ENCODE results near the gene EML4. TPM values are rescaled to one million over a fixed set of nuclear protein-coding genes. Genes with fewer than 3 reads are reported as not detected.
"Not testable (repeated sequence)": the region's sequence is repeated elsewhere in the genome, so short reads cannot be mapped to it uniquely, and the experiment has no call there.

Gene EML4
- total RNA-seq, 1 experiment from 2014 or later, result 74.8 TPM

GRCh38 chr2:42328923-42329322, 159.8 kb downstream of the EML4 start:
- H3K36me3 ChIP-seq (ENCODE audit: insufficient read depth, low read length), result peaks cover 55% of the 10 kb centered on the region
- H3K4me1 ChIP-seq (ENCODE audit: low read length), result no peaks in the 10 kb centered on the region
- no peak overlapping the region for H3K9ac ChIP-seq (ENCODE audit: low read length)
- no peak overlapping the region for H3K27ac ChIP-seq (ENCODE audit: low read length)
- no peak for DNase-seq
- H4K20me1 ChIP-seq (ENCODE audit: insufficient read depth, low read depth, low read length), result no peaks in the 10 kb centered on the region
- no peaks in the 10 kb centered on the region; the same call in 1 of the 2 replicates for H3K79me2 ChIP-seq (ENCODE audit: low read length)
- H3K9me3 ChIP-seq (ENCODE audit: low read length), result no peaks in the 10 kb centered on the region
- H3K4me3 ChIP-seq (ENCODE audit: low read length), result no peak overlapping the region
- no peaks in the 10 kb centered on the region for H3K27me3 ChIP-seq (ENCODE audit: low read length)
- no peak overlapping the region for H3K4me2 ChIP-seq (ENCODE audit: low read depth, low read length, poor library complexity, severe bottlenecking)
- no peaks in the 10 kb centered on the region for H3K9me2 ChIP-seq (replicated peaks; ENCODE audit: insufficient read depth, low read length)
- H2AFZ ChIP-seq (ENCODE audit: low read length), result no peak overlapping the region

DNA sequence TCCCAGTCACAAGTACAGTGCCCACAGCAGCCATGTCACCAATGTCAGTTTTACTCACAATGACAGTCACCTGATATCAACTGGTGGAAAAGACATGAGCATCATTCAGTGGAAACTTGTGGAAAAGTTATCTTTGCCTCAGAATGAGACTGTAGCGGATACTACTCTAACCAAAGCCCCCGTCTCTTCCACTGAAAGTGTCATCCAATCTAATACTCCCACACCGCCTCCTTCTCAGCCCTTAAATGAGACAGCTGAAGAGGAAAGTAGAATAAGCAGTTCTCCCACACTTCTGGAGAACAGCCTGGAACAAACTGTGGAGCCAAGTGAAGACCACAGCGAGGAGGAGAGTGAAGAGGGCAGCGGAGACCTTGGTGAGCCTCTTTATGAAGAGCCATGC, 160.6 kb downstream of the EML4 start:
- DNase-seq, result no peak
- Histone ChIP-seq H3K79me2 (ENCODE audit: low read length) (no peaks in the 10 kb centered on the region; the same call in 1 of the 2 replicates), H3K36me3 (ENCODE audit: insufficient read depth, low read length) (peaks cover 57% of the 10 kb centered on the region)

DNA sequence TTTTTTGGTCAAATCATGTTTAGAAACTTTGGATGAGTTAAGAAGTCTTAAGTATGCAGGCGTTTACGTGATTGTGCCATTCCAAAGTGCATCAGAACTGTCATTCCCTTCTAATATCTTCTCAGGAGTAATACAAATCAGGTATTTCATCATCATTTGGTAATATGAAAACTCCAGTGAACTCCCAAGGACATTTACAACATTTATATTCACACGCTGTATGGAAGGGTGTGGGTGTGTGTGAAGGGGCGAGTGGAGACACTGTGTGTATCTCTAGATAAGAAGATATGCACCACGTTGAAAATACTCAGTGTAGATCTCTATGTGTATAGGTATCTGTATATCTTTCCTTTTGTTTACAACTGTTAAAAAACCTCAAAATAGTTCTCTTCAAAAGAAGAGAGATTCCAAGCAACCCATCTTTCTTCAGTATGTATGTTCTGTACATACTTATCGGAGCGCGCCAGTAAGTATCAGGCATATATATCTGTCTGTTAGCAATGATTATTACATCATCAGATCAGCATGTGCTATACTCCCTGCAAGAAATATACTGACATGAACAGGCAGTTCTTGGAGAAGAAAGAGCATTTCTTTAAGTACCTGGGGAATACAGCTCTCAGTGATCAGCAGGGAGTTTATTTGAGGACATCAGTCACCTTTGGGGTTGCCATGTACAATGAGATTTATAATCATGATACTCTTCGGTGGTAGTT, 162.6 kb downstream of the EML4 start:
- no peaks in the 10 kb centered on the region for H3K9me3 ChIP-seq (ENCODE audit: low read length)
- H3K36me3 ChIP-seq (ENCODE audit: insufficient read depth, low read length), result peaks cover 62% of the 10 kb centered on the region
- DNase-seq, result no peak
- H3K27ac ChIP-seq (ENCODE audit: low read length), result no peak overlapping the region
- no peaks in the 10 kb centered on the region for H3K27me3 ChIP-seq (ENCODE audit: low read length)
- no peak overlapping the region for H3K9ac ChIP-seq (ENCODE audit: low read length)
- H3K4me1 ChIP-seq (ENCODE audit: low read length), result no peaks in the 10 kb centered on the region
- H2AFZ ChIP-seq (ENCODE audit: low read length), result no peak overlapping the region
- H3K4me3 ChIP-seq (ENCODE audit: low read length), result no peak overlapping the region
- no peaks in the 10 kb centered on the region for H4K20me1 ChIP-seq (ENCODE audit: insufficient read depth, low read depth, low read length)
- H3K4me2 ChIP-seq (ENCODE audit: low read depth, low read length, poor library complexity, severe bottlenecking), result no peak overlapping the region
- H3K79me2 ChIP-seq (ENCODE audit: low read length), result no peaks in the 10 kb centered on the region; the same call in 1 of the 2 replicates
- no peaks in the 10 kb centered on the region for H3K9me2 ChIP-seq (replicated peaks; ENCODE audit: insufficient read depth, low read length)

More for the DNA sequence above, 160.6 kb downstream of the EML4 start:
- H2AFZ ChIP-seq (ENCODE audit: low read length), result no peak overlapping the region
- no peaks in the 10 kb centered on the region for H4K20me1 ChIP-seq (ENCODE audit: insufficient read depth, low read depth, low read length)
- H3K9me3 ChIP-seq (ENCODE audit: low read length), result no peaks in the 10 kb centered on the region
- H3K4me2 ChIP-seq (ENCODE audit: low read depth, low read length, poor library complexity, severe bottlenecking), result no peak overlapping the region
- no peaks in the 10 kb centered on the region for H3K9me2 ChIP-seq (replicated peaks; ENCODE audit: insufficient read depth, low read length)
- no peak overlapping the region for H3K4me3 ChIP-seq (ENCODE audit: low read length)
- no peak overlapping the region for H3K27ac ChIP-seq (ENCODE audit: low read length)
- no peaks in the 10 kb centered on the region for H3K27me3 ChIP-seq (ENCODE audit: low read length)
- no peak overlapping the region for H3K9ac ChIP-seq (ENCODE audit: low read length)
- H3K4me1 ChIP-seq (ENCODE audit: low read length), result no peaks in the 10 kb centered on the region

- Histone ChIP-seq H2AFZ (ENCODE audit: low read length) (no peak overlapping the region), H3K4me1 (ENCODE audit: low read length) (no peaks in the 10 kb centered on the region), H3K36me3 (ENCODE audit: insufficient read depth, low read length) (peaks cover 60% of the 10 kb centered on the region), H3K4me2 (ENCODE audit: low read depth, low read length, poor library complexity, severe bottlenecking) (no peak overlapping the region), H3K9me2 (replicated peaks; ENCODE audit: insufficient read depth, low read length) (no peaks in the 10 kb centered on the region), H3K4me3 (ENCODE audit: low read length) (no peak overlapping the region), H3K79me2 (ENCODE audit: low read length) (no peaks in the 10 kb centered on the region; the same call in 1 of the 2 replicates), H3K27me3 (ENCODE audit: low read length) (no peaks in the 10 kb centered on the region), H3K27ac (ENCODE audit: low read length) (no peak overlapping the region), H3K9me3 (ENCODE audit: low read length) (no peaks in the 10 kb centered on the region), H4K20me1 (ENCODE audit: insufficient read depth, low read depth, low read length) (no peaks in the 10 kb centered on the region), H3K9ac (ENCODE audit: low read length) (no peak overlapping the region)
- no peak for DNase-seq
Observed at GRCh38 chr2:42332575-42332974, 163.4 kb downstream of the EML4 start.

GRCh38 chr2:42333579-42333978, 164.4 kb downstream of the EML4 start:
- H3K79me2 ChIP-seq (ENCODE audit: low read length), result no peaks in the 10 kb centered on the region; the same call in 1 of the 2 replicates
- H3K27ac ChIP-seq (ENCODE audit: low read length), result no peak overlapping the region
- H3K9me3 ChIP-seq (ENCODE audit: low read length), result no peaks in the 10 kb centered on the region
- H3K27me3 ChIP-seq (ENCODE audit: low read length), result no peaks in the 10 kb centered on the region
- no peaks in the 10 kb centered on the region for H4K20me1 ChIP-seq (ENCODE audit: insufficient read depth, low read depth, low read length)
- no peak for DNase-seq
- no peak overlapping the region for H3K9ac ChIP-seq (ENCODE audit: low read length)
- peaks cover 64% of the 10 kb centered on the region for H3K36me3 ChIP-seq (ENCODE audit: insufficient read depth, low read length)
- no peaks in the 10 kb centered on the region for H3K9me2 ChIP-seq (replicated peaks; ENCODE audit: insufficient read depth, low read length)
- H2AFZ ChIP-seq (ENCODE audit: low read length), result no peak overlapping the region
- H3K4me1 ChIP-seq (ENCODE audit: low read length), result no peaks in the 10 kb centered on the region
- no peak overlapping the region for H3K4me2 ChIP-seq (ENCODE audit: low read depth, low read length, poor library complexity, severe bottlenecking)
- H3K4me3 ChIP-seq (ENCODE audit: low read length), result no peak overlapping the region

- Histone ChIP-seq H3K4me2 (ENCODE audit: low read depth, low read length, poor library complexity, severe bottlenecking) (no peak overlapping the region), H3K9me2 (replicated peaks; ENCODE audit: insufficient read depth, low read length) (no peaks in the 10 kb centered on the region), H3K4me1 (ENCODE audit: low read length) (no peaks in the 10 kb centered on the region), H3K9me3 (ENCODE audit: low read length) (no peaks in the 10 kb centered on the region), H3K4me3 (ENCODE audit: low read length) (no peak overlapping the region), H3K79me2 (ENCODE audit: low read length) (no peaks in the 10 kb centered on the region; the same call in 1 of the 2 replicates), H4K20me1 (ENCODE audit: insufficient read depth, low read depth, low read length) (no peaks in the 10 kb centered on the region), H2AFZ (ENCODE audit: low read length) (no peak overlapping the region), H3K9ac (ENCODE audit: low read length) (no peak overlapping the region), H3K27me3 (ENCODE audit: low read length) (no peaks in the 10 kb centered on the region), H3K27ac (ENCODE audit: low read length) (no peak overlapping the region), H3K36me3 (ENCODE audit: insufficient read depth, low read length) (peaks cover 59% of the 10 kb centered on the region)
- no peak for DNase-seq
Observed at GRCh38 chr2:42334220-42334619, 165.1 kb downstream of the EML4 start.

- H3K27ac ChIP-seq (ENCODE audit: low read length); H3K27me3 ChIP-seq (ENCODE audit: low read length); H3K4me2 ChIP-seq (ENCODE audit: low read depth, low read length, poor library complexity, severe bottlenecking); H3K9me3 ChIP-seq (ENCODE audit: low read length); H3K9ac ChIP-seq (ENCODE audit: low read length); H2AFZ ChIP-seq (ENCODE audit: low read length); H3K4me3 ChIP-seq (ENCODE audit: low read length); H3K4me1 ChIP-seq (ENCODE audit: low read length); DNase-seq; H3K9me2 ChIP-seq (replicated peaks; ENCODE audit: insufficient read depth, low read length); H4K20me1 ChIP-seq (ENCODE audit: insufficient read depth, low read depth, low read length); H3K79me2 ChIP-seq (ENCODE audit: low read length): not testable (repeated sequence)
- H3K36me3 ChIP-seq (ENCODE audit: insufficient read depth, low read length), result peaks cover 54% of the 10 kb centered on the region
Observed at GRCh38 chr2:42334865-42335264, 165.7 kb downstream of the EML4 start.

GRCh38 chr2:42335514-42336104, 166.5 kb downstream of the EML4 start:
- Histone ChIP-seq H3K9ac (ENCODE audit: low read length) (no peak overlapping the region), H3K27ac (ENCODE audit: low read length) (no peak overlapping the region), H3K4me2 (ENCODE audit: low read depth, low read length, poor library complexity, severe bottlenecking) (no peak overlapping the region), H3K4me3 (ENCODE audit: low read length) (no peak overlapping the region), H3K27me3 (ENCODE audit: low read length) (no peaks in the 10 kb centered on the region), H3K36me3 (ENCODE audit: insufficient read depth, low read length) (peaks cover 54% of the 10 kb centered on the region), H3K9me3 (ENCODE audit: low read length) (no peaks in the 10 kb centered on the region), H4K20me1 (ENCODE audit: insufficient read depth, low read depth, low read length) (no peaks in the 10 kb centered on the region), H3K79me2 (ENCODE audit: low read length) (peaks cover 5% of the 10 kb centered on the region), H3K9me2 (replicated peaks; ENCODE audit: insufficient read depth, low read length) (no peaks in the 10 kb centered on the region), H2AFZ (ENCODE audit: low read length) (no peak overlapping the region), H3K4me1 (ENCODE audit: low read length) (no peaks in the 10 kb centered on the region)
- no peak for DNase-seq

All from Karpas-422 (cell line).